GM21515 (cell line): Measurements from ENCODE around the gene COL5A1.

Experiments
- ATAC-seq: cut with Tn5 transposase; IDR thresholded peaks from one replicate; pipeline ENCODE4 v1.9.1; 2021; ENCODE audit not compliant: unreplicated experiment

COL5A1 gene

DNA sequence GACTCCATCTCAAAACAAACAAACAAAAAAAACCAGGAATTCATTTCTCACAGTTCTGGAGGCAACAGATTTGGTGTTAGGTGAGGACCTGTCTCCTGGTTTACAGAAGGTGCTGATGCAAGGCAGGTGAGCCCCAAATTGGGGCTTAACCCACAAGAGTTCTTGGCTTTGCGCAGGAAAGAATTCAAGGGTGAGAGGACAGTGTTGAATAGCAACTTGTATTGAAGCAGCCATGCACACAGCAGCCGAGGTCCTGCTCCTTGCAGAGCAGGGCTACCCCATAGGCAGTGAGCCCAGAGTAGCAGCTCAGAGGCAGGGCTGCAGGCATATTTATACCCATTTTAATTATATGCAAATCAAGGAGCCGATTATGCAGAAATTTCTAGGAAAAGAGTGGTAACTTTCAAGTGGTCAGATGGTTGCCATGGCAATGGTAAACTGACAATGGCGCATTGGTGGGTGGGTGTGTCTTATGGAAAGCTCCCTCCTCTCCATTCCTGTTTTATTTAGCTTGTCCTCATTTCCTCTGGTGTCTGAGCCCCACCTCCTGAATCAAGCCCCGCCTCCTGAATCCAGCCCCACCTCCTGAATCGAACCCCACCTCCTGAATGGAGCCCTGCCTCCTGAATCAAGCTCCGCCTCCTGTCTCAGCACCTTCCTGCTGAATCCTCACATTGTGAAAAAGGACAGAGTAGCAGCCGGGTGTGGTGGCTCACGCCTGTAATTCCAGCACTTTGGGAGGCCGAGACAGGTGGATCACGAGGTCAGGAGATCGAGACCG is 34.5 kb upstream of the COL5A1 start:
- ATAC-seq: no peak

- ATAC-seq: no peak
Measured at GRCh38 chr9:134607971-134608370, 33.6 kb upstream of the COL5A1 start.

DNA sequence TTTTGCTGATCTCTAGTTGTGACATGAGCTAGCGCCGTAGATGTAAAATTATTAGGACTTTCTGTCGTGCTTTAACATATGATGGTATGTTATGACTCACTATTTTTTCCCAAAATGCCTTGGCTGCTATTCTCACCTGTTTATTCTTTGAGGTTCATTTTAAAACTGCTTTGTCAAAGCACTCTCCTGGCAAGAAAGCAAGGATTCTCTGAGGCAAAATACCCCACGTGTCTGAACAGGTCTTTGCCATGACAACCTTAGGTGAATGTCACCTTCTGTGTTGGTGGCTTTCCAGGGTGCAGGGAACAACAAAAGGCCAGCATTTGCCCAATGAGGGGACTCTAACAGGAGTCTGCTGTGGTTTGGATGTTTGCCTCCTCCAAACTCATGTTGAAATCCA is 30.6 kb upstream of the COL5A1 start:
- ATAC-seq: no peak

- ATAC-seq: no peak
Measured at GRCh38 chr9:134612309-134612708, 29.3 kb upstream of the COL5A1 start.

- no peak for ATAC-seq
Measured at GRCh38 chr9:134612715-134613114, 28.9 kb upstream of the COL5A1 start.

- ATAC-seq: no peak
Measured at GRCh38 chr9:134614256-134614655, 27.3 kb upstream of the COL5A1 start.

- no peak for ATAC-seq
Measured at GRCh38 chr9:134616341-134616740, 25.3 kb upstream of the COL5A1 start.

DNA sequence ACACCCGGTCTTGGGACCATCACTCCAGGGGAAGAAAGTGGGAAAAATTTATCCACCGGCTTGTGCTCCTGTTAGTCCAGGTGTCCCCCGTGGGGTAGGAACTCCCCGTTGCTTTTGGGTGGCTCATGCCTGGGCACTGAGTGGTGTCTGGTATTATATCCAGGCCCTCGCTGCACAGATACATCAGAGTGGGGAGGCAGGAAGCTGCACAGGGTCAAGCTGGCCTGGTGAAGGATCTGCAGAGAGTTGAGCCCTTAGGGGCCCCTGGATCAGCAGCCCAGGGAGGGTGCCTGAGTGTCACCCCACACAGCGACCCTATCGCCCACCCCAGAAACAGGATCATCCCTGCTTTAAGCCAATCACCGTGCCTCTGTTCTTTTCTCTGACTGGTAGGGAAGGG is 24.4 kb upstream of the COL5A1 start:
- ATAC-seq: no peak

- no peak for ATAC-seq
Measured at GRCh38 chr9:134617836-134618162, 23.8 kb upstream of the COL5A1 start.

GRCh38 chr9:134618163-134618832 is 23.3 kb upstream of the COL5A1 start:
- no peak for ATAC-seq

GRCh38 chr9:134618833-134619447 is 22.7 kb upstream of the COL5A1 start:
- ATAC-seq: no peak

DNA sequence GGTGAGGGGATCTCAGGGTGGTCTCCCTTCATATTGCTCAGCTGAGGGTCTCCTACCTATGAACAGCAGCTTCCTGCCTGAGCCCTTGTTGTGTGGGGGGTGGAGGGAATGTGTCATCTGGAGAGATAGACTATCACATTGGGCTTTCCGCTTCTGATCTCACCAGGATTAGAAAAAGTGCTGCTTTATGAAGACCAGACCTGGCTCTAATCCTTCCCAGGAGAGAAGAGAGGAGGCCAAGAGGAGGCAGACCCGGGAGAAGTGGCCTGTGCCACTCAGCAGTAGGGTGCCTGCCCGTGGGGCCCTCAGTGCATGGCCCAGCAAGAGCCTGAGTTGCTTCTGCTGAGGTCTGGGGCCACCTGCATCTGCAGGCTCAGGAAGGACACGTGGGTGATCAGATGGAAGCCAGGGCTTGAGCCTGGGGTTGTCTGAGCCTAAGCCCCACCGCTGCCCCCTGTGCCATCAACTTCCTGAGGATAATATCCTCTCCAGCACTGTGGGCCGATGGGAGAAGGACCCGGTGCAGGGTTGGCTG is 22.1 kb upstream of the COL5A1 start:
- no peak for ATAC-seq

DNA sequence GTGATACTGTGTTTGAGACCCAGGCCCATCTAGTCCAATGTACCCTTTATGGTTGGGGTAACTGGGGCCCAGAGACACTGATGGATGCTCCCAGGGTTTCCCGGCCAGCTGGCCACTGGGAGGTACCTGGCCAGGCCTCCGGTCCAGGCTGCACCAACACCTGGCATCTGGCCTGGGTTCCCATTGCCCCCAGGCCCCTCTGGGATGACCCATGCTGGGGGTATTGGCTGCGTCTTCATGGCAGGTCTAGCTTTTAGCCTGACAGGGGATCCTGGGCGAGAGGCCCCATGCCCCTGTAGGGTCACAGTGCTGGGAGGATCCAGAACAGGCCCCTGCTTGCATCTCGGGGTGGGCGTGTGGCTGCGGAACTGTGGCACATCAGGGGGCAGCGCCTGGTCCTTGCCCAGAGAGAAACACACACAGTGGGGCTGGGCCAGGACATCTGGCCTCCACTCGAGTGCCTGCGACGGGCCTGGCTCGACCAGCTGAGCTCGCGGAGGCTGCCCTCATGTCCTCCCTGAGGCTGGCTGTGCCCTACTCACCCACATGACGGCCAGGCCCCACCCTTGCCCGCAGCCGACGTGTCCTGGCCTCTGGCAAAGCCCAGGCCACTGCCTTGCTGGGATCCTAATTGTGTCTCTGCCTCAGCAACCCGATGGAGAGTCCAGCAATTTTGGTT is 21.5 kb upstream of the COL5A1 start:
- no peak for ATAC-seq

DNA sequence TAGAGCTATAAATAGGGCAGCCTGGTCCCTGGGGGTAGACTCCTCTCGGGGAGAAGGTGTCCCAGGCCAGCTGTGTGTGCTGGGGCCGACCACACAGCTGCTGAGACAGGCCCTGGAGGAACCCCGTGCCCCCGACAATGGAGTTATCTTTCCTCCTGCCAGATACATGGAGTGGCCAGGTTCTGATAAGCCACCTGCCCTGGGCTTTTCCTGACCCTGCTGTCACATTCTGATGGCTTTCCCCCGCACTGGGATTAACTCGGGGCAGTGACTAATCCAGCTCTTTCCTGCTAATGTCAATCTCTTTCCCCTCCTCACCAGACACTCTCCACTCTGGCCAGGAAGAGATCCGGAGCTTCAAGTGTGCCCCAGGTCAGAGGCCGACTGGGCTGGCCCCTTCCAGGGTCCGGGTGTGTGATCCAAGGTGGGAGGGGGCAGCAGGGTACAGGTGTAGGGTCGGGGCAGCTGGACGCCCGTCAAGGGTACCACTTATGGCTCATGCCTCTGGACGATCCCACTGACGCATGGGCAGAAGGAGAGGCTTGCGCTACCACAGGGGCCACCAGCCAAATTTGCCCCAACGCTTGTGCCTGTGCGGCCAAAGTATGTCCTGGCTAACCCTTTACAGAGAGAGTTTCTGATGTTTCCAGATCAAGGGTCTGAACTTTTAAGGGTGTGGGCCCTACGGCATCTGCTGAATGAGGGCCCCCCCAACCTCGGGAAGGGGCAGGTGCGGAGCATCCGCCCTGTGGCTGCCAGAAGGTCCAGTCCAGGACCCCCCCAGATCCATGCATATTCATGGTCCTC is 20.6 kb upstream of the COL5A1 start:
- no peak for ATAC-seq

DNA sequence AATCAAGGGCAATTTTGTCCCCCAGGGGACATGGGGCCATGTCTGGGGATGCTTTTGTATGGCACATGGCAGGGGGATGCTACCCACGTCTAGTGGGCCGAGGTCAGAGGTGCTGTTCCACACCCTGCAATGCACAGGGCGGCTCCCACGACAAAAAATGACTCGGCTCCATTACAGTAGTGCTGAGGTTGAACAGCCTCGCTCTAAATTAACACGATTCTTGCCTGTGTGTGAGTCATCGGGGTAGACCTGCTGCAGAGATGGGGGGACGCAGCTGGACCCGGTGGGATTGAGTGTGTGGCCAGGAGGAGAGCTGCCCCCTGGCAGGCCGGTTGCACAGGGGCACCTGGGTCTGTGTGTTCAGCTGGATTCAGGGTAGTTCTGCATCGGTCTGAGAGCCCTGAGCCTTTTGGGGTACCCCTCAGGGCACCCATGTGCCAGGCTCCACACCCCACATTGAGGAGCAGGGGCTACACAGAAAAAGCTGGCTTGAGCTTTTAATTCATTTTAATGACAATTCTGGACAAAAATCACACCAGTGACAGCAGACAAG is 20.0 kb upstream of the COL5A1 start:
- ATAC-seq: no peak

DNA sequence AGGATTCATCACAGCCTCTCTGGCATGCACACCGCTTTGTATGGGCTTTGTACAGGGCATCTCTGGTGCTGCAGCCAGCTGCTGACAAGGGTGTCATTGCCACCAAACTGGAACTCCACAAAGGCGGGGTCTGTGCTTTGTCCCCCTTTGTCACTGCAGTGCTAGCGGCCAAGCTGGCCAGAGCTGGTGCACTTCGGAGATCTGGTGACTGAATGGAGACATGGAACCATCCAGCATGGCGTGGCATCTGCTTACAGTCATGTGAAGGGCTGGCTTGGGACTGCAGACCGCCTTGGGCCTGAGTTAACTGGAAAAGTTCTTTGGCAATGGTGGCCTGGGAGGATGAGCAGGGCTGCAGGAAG is 18.7 kb upstream of the COL5A1 start:
- ATAC-seq: no peak

DNA sequence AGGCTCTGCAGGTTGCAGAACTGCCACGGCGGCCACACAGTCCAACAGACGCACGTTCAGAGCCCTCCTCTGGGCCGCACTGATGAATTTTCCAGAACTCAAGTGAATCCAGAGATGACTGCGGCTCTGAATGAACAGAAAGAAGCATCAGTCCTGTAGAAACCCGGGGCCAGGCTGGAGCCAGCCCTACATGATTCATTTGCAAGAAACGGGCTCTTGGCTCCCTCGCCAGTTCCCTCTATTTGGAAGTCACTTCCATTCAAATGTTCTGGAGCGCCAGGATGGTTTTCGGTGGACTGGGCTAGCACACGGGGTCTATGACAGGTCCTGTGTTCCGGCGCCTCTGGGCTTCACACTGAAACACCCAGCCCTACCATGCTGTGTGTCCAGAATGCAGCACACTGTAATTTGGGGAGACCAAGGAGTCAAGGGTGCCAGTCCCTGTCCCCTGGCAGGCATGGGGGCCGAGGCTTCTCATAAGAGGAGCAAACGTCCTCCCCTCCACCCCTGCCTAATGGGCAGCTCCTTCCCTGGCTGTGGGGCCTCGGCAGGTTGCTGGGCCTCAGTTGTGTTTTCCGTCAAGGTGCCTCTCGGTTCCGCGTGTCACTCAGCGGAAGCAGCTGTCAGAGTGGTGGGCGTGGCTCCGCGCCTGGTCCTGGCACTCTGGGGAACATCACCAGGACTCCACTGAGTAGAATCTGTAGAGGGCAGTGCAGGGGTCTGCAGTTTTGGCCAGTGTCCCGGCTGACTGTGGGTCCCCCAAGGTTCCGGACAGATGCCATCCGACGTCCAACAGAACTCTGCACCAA is 18.1 kb upstream of the COL5A1 start:
- ATAC-seq: no peak

GRCh38 chr9:134624137-134624591 is 17.4 kb upstream of the COL5A1 start:
- no peak for ATAC-seq

DNA sequence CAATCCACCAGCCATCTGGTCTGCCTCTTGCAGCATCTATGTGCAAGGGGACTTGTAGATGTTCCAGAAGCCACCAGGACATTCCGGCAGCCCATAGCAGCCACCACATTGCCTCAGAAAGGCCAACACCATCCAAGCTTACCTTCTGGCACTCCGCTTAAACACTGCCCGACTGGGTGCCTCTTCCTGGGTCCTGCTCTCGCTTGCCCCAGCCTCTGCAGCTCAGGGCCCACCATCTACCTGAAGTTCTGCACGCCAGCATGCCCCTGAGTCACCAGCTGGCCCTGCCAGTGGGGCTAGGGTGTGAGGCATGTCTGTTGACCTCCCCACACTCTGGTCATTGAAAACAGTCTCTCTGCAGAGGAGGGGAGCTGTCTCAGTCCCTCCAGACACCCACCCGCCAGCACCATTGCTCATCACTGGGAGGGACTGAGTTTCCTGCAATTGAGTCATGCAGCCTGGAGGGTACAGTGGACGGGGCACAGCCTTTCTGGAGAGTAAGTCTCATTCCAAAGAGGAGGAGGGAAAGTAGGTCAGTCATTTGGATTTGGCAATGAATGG is 16.9 kb upstream of the COL5A1 start:
- ATAC-seq: no peak
